Astrocyte (in vitro differentiated cells and primary cell): ENCODE measurements around the gene MRPL12. TPM values are rescaled to one million over a fixed set of nuclear protein-coding genes. Genes with fewer than 3 reads are reported as not detected.
A peak's percentile ranks its signal among the peaks of the same experiment; 100 is the strongest.

ENCODE experiments used
- DNase-seq: peaks from one replicate; pipeline ENCODE4 v3.0.0-alpha.2; 2010; ENCODE audit warnings: low read depth
- FAIRE-seq: peaks from 2 replicates; lab custom pipeline; 2011; peaks lifted over from hg19 to GRCh38; lab: Jason Lieb, UNC
- H2AFZ ChIP-seq: 2 replicates; pipeline ENCODE4 v1.6.0; 2012; ENCODE audit warnings: low read depth, low read length, inconsistent platforms
- H3K27ac ChIP-seq: 2 replicates; pipeline ENCODE4 v1.5.1; 2011; ENCODE audit warnings: low read depth, low read length, inconsistent platforms
- H3K27me3 ChIP-seq: 2 replicates; pipeline ENCODE4 v1.6.0; 2011; ENCODE audit warnings: low read length, inconsistent platforms; ENCODE audit not compliant: insufficient read depth
- H3K36me3 ChIP-seq: 2 replicates; pipeline ENCODE4 v1.5.1; 2011; ENCODE audit warnings: low read length, inconsistent platforms; ENCODE audit not compliant: insufficient read depth
- H3K4me1 ChIP-seq: 2 replicates; pipeline ENCODE4 v1.5.1; 2011; ENCODE audit warnings: low read length, inconsistent platforms; ENCODE audit not compliant: insufficient read depth
- H3K4me2 ChIP-seq: 2 replicates; pipeline ENCODE4 v1.6.0; 2012; ENCODE audit warnings: low read length, inconsistent platforms
- H3K4me3 ChIP-seq: 2 replicates; pipeline ENCODE4 v1.5.1; 2011; ENCODE audit warnings: low read depth, mild to moderate bottlenecking, low read length, inconsistent platforms; ENCODE audit not compliant: insufficient read depth
- H3K79me2 ChIP-seq: 2 replicates; pipeline ENCODE4 v1.6.0; 2012; ENCODE audit warnings: mild to moderate bottlenecking, low read length, inconsistent platforms; ENCODE audit not compliant: insufficient read depth
- H3K9ac ChIP-seq: 2 replicates; pipeline ENCODE4 v1.6.0; 2012; ENCODE audit warnings: mild to moderate bottlenecking, low read length, inconsistent platforms
- H3K9me3 ChIP-seq: 2 replicates; pipeline ENCODE4 v1.5.1; 2012; ENCODE audit warnings: low read depth, mild to moderate bottlenecking, low read length, inconsistent platforms; ENCODE audit not compliant: insufficient read depth
- H4K20me1 ChIP-seq: 2 replicates; pipeline ENCODE4 v1.6.0; 2012; ENCODE audit warnings: low read length, inconsistent platforms; ENCODE audit not compliant: insufficient read depth
- H3K27ac Mint-ChIP-seq: one replicate; pipeline ENCODE4 v1.8.0; 2021; ENCODE audit warnings: mild to moderate bottlenecking, mixed read lengths; ENCODE audit not compliant: unreplicated experiment
- H3K27me3 Mint-ChIP-seq: one replicate; pipeline ENCODE4 v1.8.0; 2021; ENCODE audit warnings: low read depth, mixed read lengths; ENCODE audit not compliant: unreplicated experiment
- H3K36me3 Mint-ChIP-seq: one replicate; pipeline ENCODE4 v1.8.0; 2021; ENCODE audit warnings: low read depth, mixed read lengths; ENCODE audit not compliant: unreplicated experiment
- H3K4me1 Mint-ChIP-seq: one replicate; pipeline ENCODE4 v1.8.0; 2021; ENCODE audit warnings: low read depth, mixed read lengths; ENCODE audit not compliant: unreplicated experiment
- H3K4me3 Mint-ChIP-seq: one replicate; pipeline ENCODE4 v1.8.0; 2021; ENCODE audit warnings: mild to moderate bottlenecking, moderate library complexity, mixed read lengths; ENCODE audit not compliant: unreplicated experiment
- H3K9me3 Mint-ChIP-seq: one replicate; pipeline ENCODE4 v1.8.0; 2021; ENCODE audit warnings: mild to moderate bottlenecking, mixed read lengths; ENCODE audit not compliant: unreplicated experiment
- CTCF ChIP-seq: IDR thresholded peaks from 2 replicates; pipeline ENCODE4 v1.5.1; 2011; ENCODE audit warnings: low read depth, mild to moderate bottlenecking, inconsistent platforms, low read length, moderate library complexity; ENCODE audit not compliant: insufficient read depth
- EZH2 ChIP-seq: IDR thresholded peaks from 2 replicates; pipeline ENCODE4 v1.6.1; 2012; ENCODE audit warnings: mild to moderate bottlenecking, low read length, inconsistent platforms; ENCODE audit not compliant: insufficient read depth
- total RNA-seq: library from RNA; stranded (reverse); gene quantifications from 2 replicates; pipeline ENCODE4 v1.2.1, GENCODE V29; 2021

MRPL12 gene
- total RNA-seq, 1 donor from 2014 or later, result 69.9 TPM

DNA sequence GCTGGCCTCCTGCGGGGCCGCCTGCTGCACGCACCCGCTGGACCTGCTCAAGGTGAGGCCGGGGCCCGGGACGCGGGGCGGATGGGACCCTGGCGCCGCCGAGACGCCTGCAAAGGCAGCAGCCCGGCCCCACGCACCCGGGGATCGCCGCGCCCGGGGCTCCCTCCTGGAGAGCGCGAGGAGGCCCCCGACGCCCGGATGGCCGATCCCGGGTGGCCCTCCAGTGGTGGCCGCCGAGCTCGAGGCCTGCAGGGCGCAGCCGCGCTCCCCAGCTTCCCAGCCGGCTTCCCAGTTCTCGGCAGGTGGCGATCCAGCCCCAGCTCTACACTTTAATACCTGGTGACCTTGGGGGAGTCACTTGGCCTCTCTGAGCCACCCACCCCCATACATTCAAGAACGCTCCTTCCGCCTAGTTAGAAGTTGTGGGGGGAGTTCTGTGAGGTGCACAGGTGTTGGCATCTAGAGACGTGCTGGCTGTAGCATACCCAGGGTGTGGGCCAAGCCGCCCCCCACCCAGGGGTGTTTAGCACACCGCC lies 9.4 kb downstream of the MRPL12 start:
- Histone ChIP-seq H3K27me3 (no peaks in the 10 kb centered on the region), H3K4me2 (peak overlapping the region; percentile 89), H4K20me1 (peaks cover 39% of the 10 kb centered on the region), H3K9me3 (no peaks in the 10 kb centered on the region), H3K36me3 (no peaks in the 10 kb centered on the region), H3K27ac (peak overlapping the region; percentile 19), H2AFZ (no peak overlapping the region), H3K4me1 (peaks cover 34% of the 10 kb centered on the region), H3K4me3 (peak overlapping the region; percentile 63), H3K9ac (peak overlapping the region; percentile 72), H3K79me2 (peaks cover 13% of the 10 kb centered on the region)
- Mint-ChIP-seq H3K36me3 (peaks cover 2% of the 10 kb centered on the region), H3K4me3 (peak overlapping the region; percentile 85), H3K27me3 (no peaks in the 10 kb centered on the region), H3K27ac (peak overlapping the region; percentile 87), H3K9me3 (no peaks in the 10 kb centered on the region), H3K4me1 (peaks cover 7% of the 10 kb centered on the region)
- FAIRE-seq (no peak), DNase-seq (no peak)
- TF ChIP-seq EZH2 (no peak), CTCF (no peak)

GRCh38 chr17:81713004-81713555 lies 9.9 kb downstream of the MRPL12 start:
- Mint-ChIP-seq H3K36me3 (peaks cover 2% of the 10 kb centered on the region), H3K4me1 (peaks cover 7% of the 10 kb centered on the region), H3K9me3 (no peaks in the 10 kb centered on the region), H3K4me3 (peak overlapping the region; percentile 85), H3K27ac (peak overlapping the region; percentile 87), H3K27me3 (no peaks in the 10 kb centered on the region)
- H3K27ac ChIP-seq, result no peak overlapping the region
- TF ChIP-seq EZH2 (no peak), CTCF (no peak)
- peak overlapping the region; percentile 89 for H3K4me2 ChIP-seq
- H4K20me1 ChIP-seq, result peaks cover 34% of the 10 kb centered on the region
- H2AFZ ChIP-seq, result no peak overlapping the region
- H3K4me1 ChIP-seq, result peaks cover 34% of the 10 kb centered on the region
- H3K4me3 ChIP-seq, result peak overlapping the region; percentile 63
- peaks cover 13% of the 10 kb centered on the region for H3K79me2 ChIP-seq
- no peak for DNase-seq
- FAIRE-seq, result no peak
- no peaks in the 10 kb centered on the region for H3K36me3 ChIP-seq
- H3K9ac ChIP-seq, result peak overlapping the region; percentile 72
- H3K9me3 ChIP-seq, result no peaks in the 10 kb centered on the region
- H3K27me3 ChIP-seq, result no peaks in the 10 kb centered on the region
